GM19240 (cell line): ENCODE results near the gene CCSER2.
"Not testable (repeated sequence)": the region's sequence is repeated elsewhere in the genome, so short reads cannot be mapped to it uniquely, and the experiment has no call there.

Source experiments
- DNase-seq: peaks from one replicate; pipeline ENCODE4 v3.0.0; 2011; ENCODE audit warnings: low spot score; ENCODE audit not compliant: insufficient read length

The CCSER2 gene

DNA sequence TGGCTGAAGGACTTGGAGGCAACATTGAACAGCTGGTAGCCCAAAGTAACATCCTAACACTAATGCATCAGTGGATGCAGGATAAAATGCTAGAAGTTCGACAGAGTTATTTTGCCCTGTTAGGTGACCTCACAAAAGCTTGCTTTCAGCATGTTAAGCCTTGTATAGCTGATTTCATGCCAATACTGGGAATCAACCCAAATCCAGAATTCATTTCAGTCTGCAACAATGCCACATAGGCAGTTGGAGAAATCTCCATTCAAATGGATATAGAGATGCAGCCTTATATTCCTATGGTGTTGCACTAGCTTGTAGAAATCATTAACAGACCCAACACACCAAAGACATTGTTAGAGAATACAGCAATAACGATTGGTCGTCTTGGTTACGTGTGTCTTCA lies 62.9 kb downstream of the CCSER2 start:
- no peak for DNase-seq

DNA sequence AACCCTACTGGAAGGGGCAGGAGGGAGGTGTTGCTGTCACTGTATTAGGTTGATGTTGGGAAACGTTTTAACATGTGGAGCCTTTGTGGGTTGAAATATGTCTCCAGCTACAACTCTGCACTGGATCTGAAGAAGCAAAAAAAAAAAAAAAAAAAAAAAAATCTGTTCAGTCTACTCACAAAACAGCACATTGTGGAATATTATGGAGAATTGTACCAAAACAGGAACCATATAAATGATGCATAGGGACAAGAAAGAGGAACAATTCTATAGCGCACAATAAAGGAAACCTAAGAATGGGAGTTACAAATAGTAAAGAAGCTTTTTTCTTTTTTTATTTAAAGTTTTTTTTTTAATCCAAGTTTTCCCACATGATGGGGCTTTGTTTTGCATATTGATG lies 63.8 kb downstream of the CCSER2 start:
- no peak for DNase-seq

DNA sequence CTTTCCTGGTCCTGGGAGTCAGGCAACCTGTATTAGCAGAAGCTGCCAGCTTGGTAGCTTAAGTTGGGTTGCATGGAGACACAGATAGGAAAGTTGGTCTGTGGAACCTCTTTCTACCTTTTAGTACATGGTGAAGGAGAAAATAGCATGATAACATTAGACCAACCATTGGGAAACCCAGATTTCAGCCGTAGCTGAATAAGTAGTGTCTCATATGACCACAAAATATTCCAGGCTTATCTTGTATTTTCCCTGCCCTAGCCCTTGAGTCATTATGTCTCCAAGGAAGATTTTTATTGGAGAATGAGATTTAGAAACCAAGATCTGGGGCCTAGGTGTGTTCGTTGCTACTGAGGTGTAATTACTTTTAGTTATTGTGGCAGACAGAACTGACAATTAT lies 67.2 kb downstream of the CCSER2 start:
- no peak for DNase-seq

DNA sequence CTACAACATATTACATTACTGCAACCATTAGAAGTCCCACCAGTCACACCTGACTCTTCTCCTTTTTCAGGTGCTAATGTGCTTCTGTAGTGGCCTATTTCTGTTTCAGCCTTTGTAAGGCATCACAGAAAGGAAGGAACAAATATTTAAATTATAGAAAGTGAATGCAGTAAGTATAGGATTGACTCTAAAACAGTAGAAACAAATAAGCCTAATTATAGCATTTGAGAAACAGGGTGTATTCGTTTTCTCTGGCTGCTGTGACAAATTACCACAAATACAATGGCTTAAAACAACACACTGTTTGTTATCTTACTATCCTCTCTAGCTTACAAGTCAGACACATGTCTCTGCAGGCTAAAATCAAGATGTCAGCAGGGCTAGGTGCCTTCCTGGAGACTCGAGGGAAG lies 69.4 kb downstream of the CCSER2 start:
- DNase-seq: no peak

DNA sequence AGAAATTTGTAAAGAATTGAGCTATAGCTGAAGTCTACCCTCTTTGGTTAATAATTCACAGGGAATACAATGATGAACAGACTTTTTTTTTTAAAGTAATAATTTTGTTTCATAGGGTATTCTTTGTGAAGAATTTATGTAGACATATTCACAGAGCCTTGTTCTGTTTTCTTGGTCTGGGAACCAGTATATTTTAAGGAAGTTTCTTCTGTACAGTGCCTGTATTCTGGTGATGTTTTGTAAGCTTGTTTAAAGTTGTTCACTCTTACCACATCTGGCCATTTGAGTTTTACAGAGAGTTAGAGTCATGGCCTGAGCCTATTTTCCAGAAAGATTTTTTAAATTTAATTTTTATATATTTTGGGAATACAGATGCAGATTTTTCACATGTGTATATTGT lies 70.3 kb downstream of the CCSER2 start:
- DNase-seq: no peak

DNA sequence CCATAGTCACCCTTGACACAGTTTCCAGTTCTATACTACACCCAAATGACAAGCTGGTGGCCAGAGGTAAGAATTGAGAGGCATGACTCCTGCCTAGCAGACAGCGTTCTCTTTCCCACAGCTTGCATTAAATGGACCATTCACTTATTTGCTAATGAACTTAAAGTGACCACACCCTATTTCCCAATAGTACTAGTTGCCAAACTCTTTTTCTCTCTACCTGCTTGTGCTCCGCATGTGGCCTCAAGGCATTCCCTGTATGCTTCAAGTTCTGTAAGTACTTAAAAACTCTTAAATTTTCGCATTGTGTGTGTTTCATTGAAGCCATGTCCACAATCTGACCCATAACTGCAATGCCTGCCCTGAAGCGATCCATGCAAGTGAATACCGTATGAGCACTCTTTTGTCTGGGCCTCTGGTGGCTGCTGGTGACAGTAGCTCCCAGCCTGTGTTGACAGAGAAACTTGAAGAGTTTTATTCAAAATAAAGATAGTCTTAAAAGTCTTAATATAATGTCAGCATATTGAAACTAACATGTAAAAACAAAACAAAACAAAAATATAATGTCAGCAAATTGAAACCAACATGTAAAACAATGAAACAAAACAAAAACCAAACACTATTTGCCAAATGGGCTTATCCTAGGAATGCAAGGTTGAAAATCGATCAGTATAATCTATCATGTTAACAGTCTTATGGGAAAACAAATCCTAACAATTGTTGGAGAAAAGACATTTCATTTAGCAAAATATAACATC lies 73.6 kb downstream of the CCSER2 start:
- no peak for DNase-seq

DNA sequence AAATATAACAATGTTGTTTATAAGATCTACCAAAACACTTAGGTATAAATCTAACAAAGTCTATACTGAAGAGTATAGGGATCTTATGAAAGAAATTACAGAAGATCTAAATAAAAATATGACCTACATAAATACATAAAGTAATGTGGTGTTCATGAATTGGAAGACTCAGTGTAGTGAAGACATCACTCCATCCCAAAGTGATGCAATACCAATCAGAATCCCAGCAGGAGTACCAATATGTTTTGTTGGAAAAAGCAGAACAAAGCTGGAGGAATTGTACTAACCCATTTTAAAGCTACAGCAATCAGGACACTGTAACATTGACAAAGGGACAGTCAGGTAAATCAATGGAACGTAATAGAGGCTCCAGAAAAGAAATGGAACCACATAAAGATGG lies 76.4 kb downstream of the CCSER2 start:
- DNase-seq: no peak

DNA sequence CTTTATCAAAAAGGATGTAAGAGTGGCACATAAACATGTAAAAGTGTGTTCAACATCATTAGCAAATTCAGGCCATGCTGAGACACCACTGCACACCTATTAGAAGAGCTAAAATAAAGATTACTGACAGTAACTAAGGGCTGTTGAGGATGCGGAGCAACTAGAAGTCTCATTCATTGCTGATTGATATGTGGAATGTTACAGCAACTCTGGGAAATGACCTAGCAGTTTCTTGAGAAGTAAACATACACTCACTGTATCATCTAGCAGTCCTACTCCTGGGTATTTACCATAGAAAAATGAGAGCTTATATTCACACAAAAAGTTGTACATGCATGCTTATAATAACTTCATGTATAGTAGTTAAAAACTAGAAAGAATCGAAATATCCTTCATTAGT lies 77.3 kb downstream of the CCSER2 start:
- DNase-seq: no peak

DNA sequence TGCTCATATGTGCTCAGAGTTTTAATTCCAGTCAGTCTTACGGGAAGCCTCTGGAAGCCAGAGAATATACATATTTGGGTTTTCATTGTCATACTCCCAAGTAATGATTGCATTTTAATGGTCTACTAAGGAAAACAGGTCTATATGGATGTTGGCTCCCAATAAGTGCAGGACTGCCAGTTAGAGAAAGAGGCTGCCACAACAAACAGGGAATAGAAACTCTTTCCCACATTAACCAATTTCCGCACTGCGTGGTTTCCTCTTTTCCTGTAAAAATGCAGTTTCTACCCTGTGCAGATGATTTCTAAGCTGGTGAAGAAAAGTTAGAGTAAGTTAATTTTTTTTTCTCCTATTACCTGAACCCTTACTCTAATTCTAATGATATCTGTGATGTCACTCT lies 78.2 kb downstream of the CCSER2 start:
- no peak for DNase-seq

DNA sequence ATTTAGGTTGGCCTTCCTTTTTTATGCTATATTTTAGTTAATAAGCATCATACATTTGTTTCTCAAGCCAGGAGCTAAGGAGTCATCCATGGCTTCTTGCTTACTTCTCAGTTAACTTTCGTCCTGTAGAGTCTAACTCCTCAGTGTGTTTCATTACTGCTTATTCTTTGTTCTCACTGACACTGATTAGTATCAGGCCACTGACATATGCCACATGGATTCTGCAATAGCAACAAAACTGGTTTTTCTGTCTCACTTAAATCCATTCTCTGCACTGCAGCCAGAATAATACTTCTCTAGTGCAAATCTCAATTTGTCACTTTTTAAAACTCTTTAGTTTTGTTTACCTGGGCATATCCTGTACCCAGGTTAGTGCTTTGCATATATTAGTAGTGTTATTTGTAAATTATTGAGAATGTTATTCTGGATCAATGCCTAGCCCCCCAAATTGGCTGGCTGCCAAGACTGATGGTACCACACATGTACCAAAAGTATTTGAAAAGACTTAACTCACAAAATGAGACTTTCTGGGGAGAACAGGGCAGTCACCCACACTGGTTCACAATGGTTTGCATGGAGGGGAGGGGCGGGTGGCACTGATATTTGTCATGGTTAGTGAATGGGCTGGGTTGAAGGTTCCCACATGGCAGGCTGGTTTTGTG lies 79.1 kb downstream of the CCSER2 start:
- DNase-seq: no peak

DNA sequence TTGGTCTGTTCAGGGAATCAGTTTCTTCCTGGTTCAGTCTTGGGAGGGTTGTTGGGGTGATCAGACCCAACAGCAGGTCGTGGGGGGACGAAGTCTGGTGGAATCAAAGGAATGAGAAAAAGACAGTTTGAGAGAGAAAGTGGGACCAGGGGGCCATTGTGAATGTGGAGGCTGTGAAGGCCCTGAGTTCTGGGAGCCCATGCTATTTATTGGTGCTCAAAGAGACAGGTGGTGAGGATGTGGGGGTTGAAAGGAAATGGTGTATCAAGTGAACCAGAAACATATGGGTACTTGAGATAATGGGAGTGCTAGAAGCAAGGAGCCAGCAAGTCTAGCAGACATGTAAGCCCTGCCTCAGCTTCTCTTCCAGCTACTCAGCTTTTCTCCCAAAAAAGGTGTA lies 84.1 kb downstream of the CCSER2 start:
- no peak for DNase-seq

DNA sequence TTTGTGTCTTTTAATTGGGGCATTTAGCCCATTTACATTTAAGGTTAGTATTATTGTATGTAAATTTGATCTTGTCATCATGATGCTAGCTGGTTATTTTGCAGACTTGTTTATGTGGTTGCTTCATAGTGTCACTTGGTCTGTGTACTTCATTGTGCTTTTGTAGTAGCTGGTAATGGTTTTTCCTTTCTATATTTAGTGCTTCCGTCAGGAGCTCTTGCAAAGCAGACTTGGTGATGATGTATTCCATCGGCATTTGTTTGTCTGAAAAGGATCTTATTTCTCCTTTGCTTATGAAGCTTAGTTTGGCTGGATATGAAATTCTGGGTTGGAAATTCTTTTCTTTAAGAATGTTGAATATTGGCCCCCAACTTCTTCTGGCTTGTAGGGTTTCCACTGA lies 85.7 kb downstream of the CCSER2 start:
- DNase-seq: not testable (repeated sequence)

DNA sequence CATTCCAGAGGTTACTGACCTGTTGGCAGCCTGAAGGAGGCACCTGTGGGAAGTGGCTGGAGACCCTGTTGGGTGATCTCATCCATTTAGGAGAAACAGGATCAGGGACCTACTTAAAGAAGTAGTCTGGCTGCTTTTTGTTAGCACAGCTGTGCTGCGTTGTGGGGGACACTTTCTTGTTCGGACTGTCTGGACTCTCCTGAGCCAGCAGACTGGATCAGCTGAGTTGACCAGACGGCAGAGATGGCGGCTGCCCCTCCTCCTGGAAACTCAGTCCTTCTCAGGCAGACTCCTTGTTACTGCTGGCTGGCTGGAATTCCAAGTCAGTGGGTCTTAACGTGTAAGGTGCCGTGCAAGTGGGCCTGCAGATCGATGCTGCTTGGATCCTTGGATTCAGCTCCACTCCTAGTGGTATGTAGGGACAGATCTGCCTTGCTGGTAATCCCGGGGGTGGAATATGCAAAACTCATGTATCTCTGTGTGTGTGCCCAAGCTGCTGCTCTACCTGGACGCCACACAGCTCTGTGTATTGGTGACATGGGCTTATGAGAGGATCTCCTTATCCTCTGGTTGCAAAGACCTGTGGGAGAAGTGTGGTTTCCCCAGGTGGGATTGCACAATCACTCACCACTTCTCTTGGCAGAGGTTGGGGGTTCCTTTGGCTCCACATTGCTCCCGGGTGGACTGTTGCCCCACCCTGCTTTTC lies 87.3 kb downstream of the CCSER2 start:
- no peak for DNase-seq

DNA sequence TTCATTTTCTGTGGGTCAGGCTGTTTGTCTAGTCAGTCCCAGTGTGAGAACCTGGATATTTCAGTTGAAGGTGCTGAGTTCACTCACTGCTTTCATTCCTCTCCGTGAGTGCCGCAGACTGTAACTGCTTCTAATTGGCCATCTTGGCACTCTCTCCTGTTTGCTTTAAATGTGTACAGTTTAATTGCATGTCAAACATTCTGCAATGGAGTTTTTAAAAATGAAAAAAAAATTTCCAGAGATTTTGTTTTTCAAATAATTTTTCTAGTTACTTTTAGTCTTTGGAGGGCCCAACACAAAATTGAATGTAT lies 87.8 kb downstream of the CCSER2 start:
- no peak for DNase-seq

DNA sequence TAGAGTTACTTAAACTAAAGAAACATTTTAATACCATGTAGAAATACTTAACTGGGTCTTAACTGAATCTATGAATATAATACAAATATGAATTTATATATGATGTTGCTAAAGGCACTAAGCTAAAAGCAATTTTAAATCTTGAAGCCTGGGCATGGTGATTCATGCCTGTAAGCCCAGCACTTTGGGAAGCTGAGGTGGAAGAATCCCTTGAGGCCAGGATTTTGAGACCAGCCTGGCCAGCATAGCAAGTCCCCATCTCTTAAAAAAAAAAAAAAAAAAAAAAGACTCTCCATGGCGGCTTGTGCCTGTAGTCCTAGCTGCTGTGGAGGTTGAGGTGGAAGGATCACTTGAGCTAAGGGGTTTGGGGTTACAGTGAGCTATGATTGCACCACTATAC lies 95.3 kb downstream of the CCSER2 start:
- no peak for DNase-seq

DNA sequence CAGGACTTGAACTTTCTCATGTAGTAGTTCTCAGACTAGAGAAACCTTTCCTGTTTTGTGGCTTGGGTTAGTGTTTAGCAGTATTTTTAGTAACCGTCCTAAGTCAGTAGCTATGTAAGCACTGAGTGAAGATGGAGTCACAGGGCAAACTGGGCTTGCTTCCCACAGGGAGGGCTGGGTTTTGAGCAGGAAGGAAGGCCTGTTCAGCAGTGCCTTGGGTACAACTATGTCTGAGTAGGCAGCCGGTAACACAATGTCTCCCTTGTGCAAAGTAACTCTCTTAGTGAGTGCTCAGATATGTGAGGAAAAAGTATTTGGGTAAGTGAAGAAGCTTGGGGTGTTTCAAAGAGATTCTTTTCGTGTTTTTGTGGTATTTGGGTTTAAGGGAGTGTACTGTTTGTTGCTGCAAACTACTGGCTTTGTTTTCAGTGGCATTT lies 96.4 kb downstream of the CCSER2 start:
- DNase-seq: no peak

DNA sequence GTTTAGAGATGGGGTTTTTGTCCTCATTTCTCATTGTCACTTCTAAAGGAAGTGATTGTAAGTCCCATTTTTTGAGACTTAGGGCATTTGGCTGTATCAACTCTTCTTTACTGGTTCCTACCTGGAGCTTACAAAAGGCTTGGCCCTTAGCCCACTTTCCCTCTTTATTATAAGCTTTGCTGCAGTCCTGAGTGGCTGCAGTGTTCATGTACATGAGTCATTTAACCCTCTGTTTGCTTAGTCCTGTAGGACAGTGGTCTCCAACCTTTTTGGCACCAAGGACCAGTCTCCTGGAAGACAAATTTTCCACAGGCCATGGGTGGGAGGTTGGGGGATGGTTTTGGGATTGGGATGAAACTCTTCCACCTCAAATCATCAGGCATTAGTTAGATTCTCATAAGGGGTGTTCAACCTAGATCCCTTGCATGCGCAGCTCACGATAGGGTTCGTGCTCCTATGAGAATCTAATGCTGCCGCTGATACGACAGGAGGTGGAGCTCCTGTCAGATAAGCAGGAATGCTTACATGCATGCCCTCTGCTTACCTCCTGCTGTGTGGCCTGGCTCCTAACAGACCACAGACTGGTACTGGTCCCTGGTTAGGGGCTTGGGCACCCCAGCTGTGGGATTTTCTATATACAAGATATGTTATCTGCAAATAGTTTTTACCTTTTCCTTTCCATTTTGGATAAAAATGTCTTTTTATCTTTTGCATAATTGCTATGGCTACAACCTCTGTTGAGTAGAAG lies 99.7 kb downstream of the CCSER2 start:
- DNase-seq: no peak

DNA sequence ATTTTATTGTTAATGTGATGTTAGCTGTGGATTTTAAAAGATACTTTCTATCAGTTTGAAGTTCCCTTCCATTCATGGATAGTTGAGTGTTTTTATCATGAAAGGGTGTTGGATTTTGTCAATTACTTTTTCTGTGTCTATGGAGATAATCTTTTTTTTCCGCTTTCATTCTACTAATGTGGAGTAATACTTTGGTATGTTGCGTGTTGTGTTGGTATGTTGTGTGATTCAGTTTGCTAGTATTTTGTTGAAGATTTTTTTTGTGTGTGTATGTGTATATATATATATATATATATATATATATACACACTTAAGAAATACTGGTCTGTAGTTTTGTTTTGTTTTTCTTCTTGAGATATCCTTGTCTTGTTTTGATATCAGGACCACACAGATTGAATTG lies 100.3 kb downstream of the CCSER2 start:
- no peak for DNase-seq

DNA sequence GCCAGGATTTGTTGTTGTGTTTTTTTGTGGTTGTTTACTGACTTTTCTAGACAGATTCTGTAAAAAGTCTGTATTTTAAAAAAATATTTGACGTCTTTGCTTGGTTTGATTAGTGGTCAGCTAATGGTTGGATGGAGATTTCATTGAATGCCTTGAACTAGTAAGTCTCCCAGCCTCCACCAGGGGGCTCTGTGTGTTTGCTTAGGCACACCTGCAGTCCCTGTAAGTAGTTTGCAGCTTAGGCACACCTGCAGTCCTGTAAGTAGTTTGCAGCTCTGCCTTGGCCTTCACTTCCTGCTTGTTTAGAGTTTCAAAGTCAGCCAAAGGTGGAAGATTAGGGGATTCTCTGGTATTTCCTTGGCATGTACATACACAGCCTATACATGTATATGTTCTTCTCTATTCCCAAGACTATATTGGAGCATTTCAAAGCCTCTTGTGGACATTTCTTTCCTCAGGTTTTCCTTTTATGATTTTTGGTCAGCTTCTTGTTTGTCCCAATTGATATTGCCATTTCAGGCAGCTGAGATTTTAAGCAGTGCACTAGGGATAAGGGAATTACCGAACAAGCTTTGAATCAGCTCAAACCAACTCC lies 101.6 kb downstream of the CCSER2 start:
- DNase-seq: peak; percentile 18

DNA sequence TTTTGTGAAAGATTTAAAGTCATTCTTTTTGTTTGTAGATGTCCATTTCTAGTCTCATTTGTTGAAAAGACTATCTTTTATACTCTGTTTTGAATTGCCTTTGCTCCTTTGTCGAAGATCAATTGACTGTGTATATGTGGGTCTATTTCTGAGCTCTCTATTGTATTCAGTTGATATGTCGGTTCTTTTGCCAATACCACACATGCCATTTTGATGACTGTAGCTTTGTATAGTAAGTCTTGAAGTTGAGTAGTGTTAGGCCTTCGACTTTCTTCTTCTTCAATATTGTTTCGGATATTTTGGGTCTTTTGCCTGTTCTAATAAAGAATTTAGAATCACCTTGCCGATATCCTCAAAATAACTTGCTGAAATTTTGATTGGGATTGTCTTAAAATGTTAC lies 104.5 kb downstream of the CCSER2 start:
- no peak for DNase-seq

DNA sequence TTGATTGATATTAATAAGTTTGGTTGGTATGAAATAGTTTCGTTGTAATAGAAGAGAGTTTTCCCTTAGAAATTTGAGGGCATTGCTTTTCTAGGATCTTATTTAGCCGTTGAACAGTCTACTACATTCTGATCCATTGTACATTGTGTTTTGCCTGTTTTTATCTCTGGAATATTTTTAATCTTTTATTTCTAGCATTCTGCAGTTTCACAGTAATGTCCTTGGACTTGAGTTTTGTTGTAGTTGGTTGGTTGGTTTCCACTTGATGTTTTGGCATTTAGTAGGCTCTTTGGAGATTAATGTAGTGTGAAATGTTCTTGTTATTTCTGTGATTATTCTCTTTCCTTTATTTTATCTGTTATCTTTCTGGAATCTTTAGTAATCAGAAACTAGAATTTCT lies 112.4 kb downstream of the CCSER2 start:
- DNase-seq: no peak
